ENCODE measurements around the gene YY2.

GRCh38 chrX:21853578-21853977, 2.2 kb upstream of the YY2 start:
- TF ChIP-seq, protein P1, sequence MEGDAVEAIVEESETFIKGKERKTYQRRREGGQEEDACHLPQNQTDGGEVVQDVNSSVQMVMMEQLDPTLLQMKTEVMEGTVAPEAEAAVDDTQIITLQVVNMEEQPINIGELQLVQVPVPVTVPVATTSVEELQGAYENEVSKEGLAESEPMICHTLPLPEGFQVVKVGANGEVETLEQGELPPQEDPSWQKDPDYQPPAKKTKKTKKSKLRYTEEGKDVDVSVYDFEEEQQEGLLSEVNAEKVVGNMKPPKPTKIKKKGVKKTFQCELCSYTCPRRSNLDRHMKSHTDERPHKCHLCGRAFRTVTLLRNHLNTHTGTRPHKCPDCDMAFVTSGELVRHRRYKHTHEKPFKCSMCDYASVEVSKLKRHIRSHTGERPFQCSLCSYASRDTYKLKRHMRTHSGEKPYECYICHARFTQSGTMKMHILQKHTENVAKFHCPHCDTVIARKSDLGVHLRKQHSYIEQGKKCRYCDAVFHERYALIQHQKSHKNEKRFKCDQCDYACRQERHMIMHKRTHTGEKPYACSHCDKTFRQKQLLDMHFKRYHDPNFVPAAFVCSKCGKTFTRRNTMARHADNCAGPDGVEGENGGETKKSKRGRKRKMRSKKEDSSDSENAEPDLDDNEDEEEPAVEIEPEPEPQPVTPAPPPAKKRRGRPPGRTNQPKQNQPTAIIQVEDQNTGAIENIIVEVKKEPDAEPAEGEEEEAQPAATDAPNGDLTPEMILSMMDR (IDR thresholded peaks at IDR 0.05), result no peak
- no peak for TF ChIP-seq POLR2A (IDR thresholded peaks at IDR 0.05)
